CD4-positive, CD25-positive, alpha-beta regulatory T cell (primary cell): ENCODE results near the gene SBF1. TPM values are rescaled to one million over a fixed set of nuclear protein-coding genes. Genes with fewer than 3 reads are reported as not detected.

Experiments used
- ATAC-seq, 2 donors: fragments of 150-1000 bp; cut with Tn5 transposase; one replicate each; pipeline ENCODE4 v1.10.0; 2021; ENCODE audit warnings: low read depth in 2 of 2, moderate number of reproducible peaks in 2 of 2, moderate library complexity in 1 of 2
- DNase-seq, 3 donors: peaks; one replicate each; pipeline versions ENCODE4 v3.0.0 to v3.0.0-alpha.2; 2012 to 2022; ENCODE audit warnings: mixed read lengths in 1 of 3
- H3K27ac ChIP-seq: one replicate; pipeline ENCODE4 v1.7.0; 2013; ENCODE audit warnings: mild to moderate bottlenecking, low read length; ENCODE audit not compliant: insufficient read depth, poor library complexity, severe bottlenecking
- H3K27me3 ChIP-seq: one replicate; pipeline ENCODE4 v1.7.0; 2013; ENCODE audit warnings: low read length; ENCODE audit not compliant: control insufficient read depth, insufficient read depth
- H3K36me3 ChIP-seq: one replicate; pipeline ENCODE4 v1.7.0; 2013; ENCODE audit warnings: mild to moderate bottlenecking, low read length, moderate library complexity; ENCODE audit not compliant: control insufficient read depth, insufficient read depth
- H3K4me1 ChIP-seq: 2 replicates; pipeline ENCODE4 v1.7.0; 2013; ENCODE audit warnings: mild to moderate bottlenecking, low read length; ENCODE audit not compliant: insufficient read depth, control insufficient read depth, poor library complexity, severe bottlenecking
- H3K4me3 ChIP-seq: one replicate; pipeline ENCODE4 v1.7.0; 2013; ENCODE audit warnings: low read depth, mild to moderate bottlenecking, low read length, moderate library complexity
- H3K9me3 ChIP-seq, 2 experiments: 1 replicate in 1 of 2; 2 replicates in 1 of 2; pipeline ENCODE4 v1.7.0; 2013; ENCODE audit warnings: low read length in 2 of 2, mild to moderate bottlenecking in 1 of 2, moderate library complexity in 1 of 2; ENCODE audit not compliant: control insufficient read depth in 2 of 2
- H3K27ac Mint-ChIP-seq, 3 donors: one replicate each; pipeline ENCODE4 v1.8.0; 2020 to 2022; ENCODE audit warnings: mild to moderate bottlenecking in 3 of 3, mixed read lengths in 3 of 3, moderate library complexity in 2 of 3
- H3K27me3 Mint-ChIP-seq: one replicate; pipeline ENCODE4 v1.8.0; 2022; ENCODE audit warnings: mild to moderate bottlenecking, mixed read lengths
- H3K36me3 Mint-ChIP-seq: one replicate; pipeline ENCODE4 v1.8.0; 2020; ENCODE audit warnings: mixed read lengths
- H3K4me1 Mint-ChIP-seq, 4 donors: one replicate each; pipeline ENCODE4 v1.8.0; 2020 to 2022; ENCODE audit warnings: mixed read lengths in 4 of 4, mild to moderate bottlenecking in 1 of 4
- H3K4me3 Mint-ChIP-seq, 4 donors: one replicate each; pipeline ENCODE4 v1.8.0; 2020 to 2022; ENCODE audit warnings: mild to moderate bottlenecking in 4 of 4, mixed read lengths in 4 of 4, moderate library complexity in 3 of 4
- H3K9me3 Mint-ChIP-seq, 7 donors: one replicate each; pipeline ENCODE4 v1.8.0; 2020 to 2022; ENCODE audit warnings: mixed read lengths in 7 of 7, mild to moderate bottlenecking in 3 of 7, moderate library complexity in 2 of 7
- polyA plus RNA-seq, 4 donors: library from polyadenylated mRNA; unstranded; fragments of 300-500 nt; fragmentation: Illumina TruSeq; gene quantifications; one replicate each; pipeline ENCODE4 v1.2.3, GENCODE V29; 2021
- total RNA-seq: library from RNA; stranded (reverse); gene quantifications from one replicate; pipeline ENCODE4 v1.2.3, GENCODE V29; 2022

The SBF1 gene
- total and polyA plus RNA-seq, 5 donors from 2014 or later = 16.2 to 220 (median 18.0) TPM

DNA sequence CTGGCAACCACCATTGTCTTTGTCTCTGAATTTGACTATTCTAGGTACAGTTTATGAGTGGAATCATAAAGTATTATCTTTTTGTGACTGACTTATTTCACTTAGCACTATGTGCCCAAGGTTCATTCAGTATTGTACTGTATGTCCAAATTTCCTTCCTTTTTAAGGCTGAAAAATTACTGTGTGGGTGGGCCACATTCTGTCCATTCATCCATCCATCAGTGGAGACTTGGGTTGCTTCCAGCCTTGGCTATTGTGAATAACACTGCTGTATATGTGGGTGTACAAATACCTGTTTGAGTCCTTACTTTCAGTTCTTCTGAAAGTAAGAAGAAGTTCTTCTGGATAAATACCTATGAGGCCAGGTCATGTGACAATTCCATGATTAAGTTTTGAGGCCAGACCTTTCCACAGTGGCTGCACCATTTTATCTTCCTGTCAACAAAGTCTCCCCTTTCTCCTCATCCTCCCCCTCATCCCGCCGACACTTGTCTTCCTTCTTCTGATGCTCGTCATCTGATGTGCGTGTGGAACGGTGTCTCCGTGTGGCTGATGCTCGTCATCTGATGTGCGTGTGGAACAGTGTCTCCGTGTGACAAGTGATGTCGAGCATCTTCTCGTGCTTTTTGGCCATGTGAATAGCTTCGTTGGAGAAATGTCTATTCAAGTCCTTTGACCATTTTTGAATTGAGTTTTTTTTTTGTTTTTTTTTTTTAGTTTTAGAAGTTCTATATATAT lies 49.5 kb downstream of the SBF1 start:
- Histone ChIP-seq H3K27ac (no peak overlapping the region), H3K4me3 (no peak overlapping the region), H3K9me3 (no peaks in the 10 kb centered on the region), H3K4me1 (no peaks in the 10 kb centered on the region), H3K36me3 (peaks cover 71% of the 10 kb centered on the region), H3K27me3 (no peaks in the 10 kb centered on the region)
- H3K27ac Mint-ChIP-seq = peak overlapping the region in 1 of 3 donors; percentile 74
- H3K9me3 Mint-ChIP-seq = no peaks in the 10 kb centered on the region
- DNase-seq (no peak), ATAC-seq (no peak)
- peaks cover 0 to 5% (median under 1%) of the 10 kb centered on the region in 4 donors for H3K4me1 Mint-ChIP-seq
- no peak overlapping the region for H3K4me3 Mint-ChIP-seq
- no peaks in the 10 kb centered on the region for H3K27me3 Mint-ChIP-seq
- peaks cover 24% of the 10 kb centered on the region for H3K36me3 Mint-ChIP-seq

DNA sequence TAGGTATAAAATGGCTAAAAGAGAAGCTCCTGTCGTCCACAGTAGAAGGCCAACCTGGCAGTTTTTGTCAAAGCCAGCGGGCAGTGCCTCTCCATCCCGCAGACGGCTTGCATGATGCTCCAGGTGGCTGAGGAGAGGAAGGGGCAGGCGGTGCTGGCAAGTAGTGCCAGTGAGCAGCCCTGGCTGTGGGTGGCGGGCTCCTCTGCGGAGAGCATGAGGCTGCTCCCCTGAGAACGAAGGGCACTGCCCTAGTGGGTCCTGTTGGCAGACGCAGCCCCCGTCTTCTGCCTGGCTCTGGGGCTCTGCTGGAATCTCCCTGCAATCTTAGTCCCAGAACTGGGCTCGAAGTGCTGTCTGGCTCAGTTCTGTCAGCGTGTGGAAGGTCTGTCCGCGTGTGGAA lies 50.9 kb downstream of the SBF1 start:
- Mint-ChIP-seq H3K27ac (no peak overlapping the region), H3K36me3 (peaks cover 32% of the 10 kb centered on the region), H3K27me3 (no peaks in the 10 kb centered on the region), H3K9me3 (no peaks in the 10 kb centered on the region), H3K4me3 (no peak overlapping the region), H3K4me1 (peaks cover 0 to 5% (median under 1%) of the 10 kb centered on the region in 4 donors)
- no peak for DNase-seq
- Histone ChIP-seq H3K4me1 (no peaks in the 10 kb centered on the region), H3K4me3 (no peak overlapping the region), H3K27me3 (no peaks in the 10 kb centered on the region), H3K27ac (no peak overlapping the region), H3K36me3 (peaks cover 72% of the 10 kb centered on the region), H3K9me3 (no peaks in the 10 kb centered on the region)
- no peak for ATAC-seq

DNA sequence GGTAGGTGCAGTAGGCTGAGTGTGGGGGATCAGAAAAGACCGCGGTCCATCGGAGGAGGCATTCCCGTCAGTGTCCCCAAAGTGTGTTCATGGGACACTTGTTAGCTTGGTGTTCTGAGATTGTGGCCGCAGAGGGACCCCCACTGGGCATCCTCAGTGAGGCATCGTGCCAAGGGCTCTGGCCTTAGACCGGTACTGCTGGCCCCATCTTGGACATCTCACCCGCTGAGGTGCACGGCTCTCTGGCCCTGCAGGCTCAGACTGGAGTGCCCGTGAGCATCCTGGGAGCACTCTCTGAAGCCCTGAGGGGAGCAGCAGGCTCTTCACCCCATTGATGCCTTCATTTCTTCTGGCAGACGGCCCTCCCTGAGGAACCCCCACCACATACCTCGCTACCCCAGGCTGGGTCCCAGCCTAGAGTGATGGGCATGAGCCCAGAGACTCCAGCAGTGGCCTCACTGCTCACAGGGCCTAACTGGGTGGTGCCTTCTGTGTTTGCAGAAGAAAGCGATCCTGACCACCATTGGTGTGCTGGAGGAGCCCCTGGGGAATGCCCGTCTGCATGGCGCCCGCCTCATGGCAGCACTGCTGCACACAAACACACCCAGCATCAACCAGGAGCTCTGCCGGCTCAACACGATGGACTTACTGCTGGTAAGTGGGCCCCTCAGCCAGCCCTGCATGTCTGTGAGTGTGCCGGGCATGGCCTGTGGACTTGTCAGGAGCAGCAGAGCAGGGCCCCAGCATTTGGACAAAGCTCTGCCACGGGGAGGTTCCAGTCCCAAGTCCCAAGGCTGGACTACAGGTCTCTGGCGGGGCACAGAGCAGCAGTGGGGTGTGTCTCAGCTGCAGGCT lies 51.6 kb downstream of the SBF1 start:
- Histone ChIP-seq H3K27ac (no peak overlapping the region), H3K4me3 (no peak overlapping the region), H3K4me1 (no peaks in the 10 kb centered on the region), H3K27me3 (no peaks in the 10 kb centered on the region), H3K9me3 (no peaks in the 10 kb centered on the region), H3K36me3 (peaks cover 73% of the 10 kb centered on the region)
- no peak overlapping the region for H3K4me3 Mint-ChIP-seq
- H3K4me1 Mint-ChIP-seq = peaks cover 0 to 5% (median under 1%) of the 10 kb centered on the region in 4 donors
- no peaks in the 10 kb centered on the region for H3K27me3 Mint-ChIP-seq
- no peak for ATAC-seq
- no peaks in the 10 kb centered on the region for H3K9me3 Mint-ChIP-seq
- H3K27ac Mint-ChIP-seq = no peak overlapping the region
- H3K36me3 Mint-ChIP-seq = peaks cover 30% of the 10 kb centered on the region
- DNase-seq = no peak

DNA sequence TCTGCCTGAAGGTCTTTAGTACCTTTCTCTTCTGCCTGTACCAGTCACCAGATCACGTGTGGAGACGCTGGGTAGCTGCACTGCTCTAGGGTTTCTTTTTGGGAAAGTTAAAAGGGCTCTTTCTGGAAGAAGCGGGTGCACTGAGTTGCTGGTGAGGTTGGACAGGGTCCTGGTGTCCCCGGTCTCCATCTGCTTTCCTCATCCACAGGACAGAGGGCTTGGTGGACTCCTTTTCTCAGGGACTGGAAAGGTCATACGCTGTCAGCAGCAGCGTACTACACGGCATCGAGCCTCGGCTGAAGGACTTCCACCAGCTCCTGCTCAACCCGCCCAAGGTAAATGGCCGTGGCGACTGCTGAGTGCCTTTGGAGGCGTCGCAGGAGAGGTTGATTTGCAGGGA lies 52.8 kb downstream of the SBF1 start:
- Mint-ChIP-seq H3K36me3 (peaks cover 32% of the 10 kb centered on the region), H3K27me3 (no peaks in the 10 kb centered on the region), H3K9me3 (no peaks in the 10 kb centered on the region), H3K4me1 (peaks cover 0 to 5% (median under 1%) of the 10 kb centered on the region in 4 donors), H3K27ac (no peak overlapping the region), H3K4me3 (no peak overlapping the region)
- Histone ChIP-seq H3K27ac (no peak overlapping the region), H3K27me3 (no peaks in the 10 kb centered on the region), H3K4me1 (no peaks in the 10 kb centered on the region), H3K36me3 (peaks cover 78% of the 10 kb centered on the region), H3K4me3 (no peak overlapping the region), H3K9me3 (no peaks in the 10 kb centered on the region)
- ATAC-seq (no peak), DNase-seq (no peak)

DNA sequence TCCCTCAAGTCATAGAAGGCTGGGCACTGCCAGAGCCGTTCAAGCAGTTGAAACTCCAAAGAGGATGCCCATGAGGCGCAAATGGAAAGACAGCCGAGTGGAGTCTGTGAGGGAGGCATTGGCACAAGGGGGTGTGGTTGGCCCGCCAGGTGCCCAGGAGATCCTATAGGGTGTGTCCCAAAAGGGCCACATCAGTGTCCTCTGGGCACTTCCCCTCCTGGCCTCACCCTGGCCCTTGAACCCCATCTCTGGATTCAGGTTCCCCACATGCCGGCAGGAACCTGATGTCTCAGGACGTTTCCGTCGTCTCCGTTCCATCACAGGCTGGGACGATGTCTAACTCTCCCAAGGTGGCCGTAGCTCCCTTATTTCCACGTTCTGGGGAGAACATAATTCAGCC lies 54.3 kb downstream of the SBF1 start:
- H3K36me3 Mint-ChIP-seq = peaks cover 31% of the 10 kb centered on the region
- no peaks in the 10 kb centered on the region for H3K4me1 ChIP-seq
- no peak for DNase-seq
- H3K4me3 ChIP-seq = no peak overlapping the region
- no peak overlapping the region for H3K4me3 Mint-ChIP-seq
- no peak overlapping the region for H3K27ac ChIP-seq
- no peaks in the 10 kb centered on the region for H3K27me3 Mint-ChIP-seq
- ATAC-seq = no peak
- H3K4me1 Mint-ChIP-seq = peaks cover 0 to 5% (median under 1%) of the 10 kb centered on the region in 4 donors
- H3K9me3 Mint-ChIP-seq = no peaks in the 10 kb centered on the region
- H3K27ac Mint-ChIP-seq = no peak overlapping the region
- no peaks in the 10 kb centered on the region for H3K27me3 ChIP-seq
- no peaks in the 10 kb centered on the region for H3K9me3 ChIP-seq
- H3K36me3 ChIP-seq = peaks cover 88% of the 10 kb centered on the region

DNA sequence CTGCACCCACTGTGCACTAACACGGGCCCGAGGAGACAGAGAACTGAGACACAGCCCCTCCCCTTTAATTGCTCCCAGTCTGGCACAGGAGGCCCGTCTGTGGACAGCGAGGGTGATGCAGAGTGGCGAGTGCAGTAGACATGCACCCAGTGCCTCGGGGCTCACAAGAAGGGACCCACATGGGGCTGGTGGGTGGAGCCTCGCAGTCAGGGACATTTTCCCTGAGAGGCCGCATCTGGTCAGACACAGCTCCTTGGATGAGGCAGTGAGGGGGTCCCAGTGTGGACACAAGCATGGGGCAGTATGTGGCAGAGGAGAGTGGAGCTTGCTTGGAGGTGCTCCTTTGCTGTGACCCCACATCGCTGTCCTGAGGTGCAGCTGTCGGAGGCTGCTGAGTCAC lies 54.8 kb downstream of the SBF1 start:
- no peak overlapping the region for H3K4me3 ChIP-seq
- Mint-ChIP-seq H3K9me3 (no peaks in the 10 kb centered on the region), H3K4me1 (peaks cover 0 to 3% (median 0%) of the 10 kb centered on the region in 4 donors), H3K27ac (peak overlapping the region in 1 of 3 donors; percentile 51), H3K36me3 (peaks cover 28% of the 10 kb centered on the region), H3K4me3 (no peak overlapping the region), H3K27me3 (no peaks in the 10 kb centered on the region)
- no peaks in the 10 kb centered on the region for H3K27me3 ChIP-seq
- no peaks in the 10 kb centered on the region for H3K4me1 ChIP-seq
- ATAC-seq (no peak), DNase-seq (no peak)
- H3K27ac ChIP-seq = no peak overlapping the region
- H3K9me3 ChIP-seq = no peaks in the 10 kb centered on the region
- H3K36me3 ChIP-seq = peaks cover 89% of the 10 kb centered on the region

DNA sequence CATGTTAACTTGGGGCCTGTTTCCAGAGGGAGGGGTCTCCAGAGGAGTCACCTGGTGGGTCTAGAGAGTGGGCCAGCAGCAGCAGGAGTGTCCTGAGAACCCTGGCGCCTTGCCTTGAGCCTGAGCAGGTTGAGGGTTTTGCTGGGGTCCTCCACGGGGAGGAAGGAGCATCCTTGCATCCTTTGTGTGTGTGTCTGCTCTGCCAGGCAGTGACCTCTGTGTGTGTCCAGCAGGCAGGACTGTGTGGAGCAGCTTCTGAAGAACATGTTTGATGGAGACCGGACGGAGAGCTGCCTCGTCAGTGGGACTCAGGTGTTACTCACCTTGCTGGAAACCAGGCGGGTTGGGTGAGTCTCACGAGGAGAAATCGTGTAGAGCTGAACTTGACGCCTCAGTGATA lies 55.7 kb downstream of the SBF1 start:
- ATAC-seq (no peak), DNase-seq (no peak)
- Histone ChIP-seq H3K4me3 (no peak overlapping the region), H3K27me3 (no peaks in the 10 kb centered on the region), H3K27ac (no peak overlapping the region), H3K36me3 (peaks cover 94% of the 10 kb centered on the region), H3K4me1 (no peaks in the 10 kb centered on the region), H3K9me3 (no peaks in the 10 kb centered on the region)
- H3K27me3 Mint-ChIP-seq = no peaks in the 10 kb centered on the region
- no peaks in the 10 kb centered on the region for H3K9me3 Mint-ChIP-seq
- H3K4me1 Mint-ChIP-seq = no peaks in the 10 kb centered on the region
- no peak overlapping the region for H3K4me3 Mint-ChIP-seq
- no peak overlapping the region for H3K27ac Mint-ChIP-seq
- peaks cover 24% of the 10 kb centered on the region for H3K36me3 Mint-ChIP-seq
